NAMALWA (cell line): ENCODE measurements around the gene EXOC4.
"Not testable (repeated sequence)": the region's sequence is repeated elsewhere in the genome, so short reads cannot be mapped to it uniquely, and the experiment has no call there.

Experiments
- DNase-seq: peaks from one replicate; pipeline ENCODE4 v3.0.0-alpha.2; 2015; ENCODE audit warnings: low spot score

Gene EXOC4

GRCh38 chr7:133252858-133253518 lies at the start of gene EXOC4:
Gene EXOC4 (plus strand): TSS chr7:133253078.
- peak; percentile 100 for DNase-seq

- no peak for DNase-seq
Observed at GRCh38 chr7:133203490-133203889, 49.4 kb upstream of the EXOC4 start.

GRCh38 chr7:133207687-133208086 lies 45.2 kb upstream of the EXOC4 start:
- peak; percentile 58 for DNase-seq

GRCh38 chr7:133210817-133211216 lies 42.1 kb upstream of the EXOC4 start:
- not testable (repeated sequence) for DNase-seq

- DNase-seq, result not testable (repeated sequence)
Observed at GRCh38 chr7:133213772-133214171, 39.1 kb upstream of the EXOC4 start.

GRCh38 chr7:133217773-133218172 lies 35.1 kb upstream of the EXOC4 start:
- DNase-seq, result no peak

- peak; percentile 82 for DNase-seq
Observed at GRCh38 chr7:133230591-133231194, 22.2 kb upstream of the EXOC4 start.

- no peak for DNase-seq
Observed at GRCh38 chr7:133233142-133233541, 19.7 kb upstream of the EXOC4 start.

GRCh38 chr7:133234961-133235875 lies 17.7 kb upstream of the EXOC4 start:
- DNase-seq, result no peak

- DNase-seq, result no peak
Observed at GRCh38 chr7:133237545-133237944, 15.3 kb upstream of the EXOC4 start.

GRCh38 chr7:133240302-133240701 lies 12.6 kb upstream of the EXOC4 start:
- no peak for DNase-seq

GRCh38 chr7:133246558-133246957 lies 6.3 kb upstream of the EXOC4 start:
- no peak for DNase-seq

GRCh38 chr7:133248901-133249300 lies 4.0 kb upstream of the EXOC4 start:
- DNase-seq, result no peak

GRCh38 chr7:133252506-133252857 lies 396 bp upstream of the EXOC4 start:
- no peak for DNase-seq

GRCh38 chr7:133253519-133253875 lies 619 bp downstream of the EXOC4 start:
- DNase-seq, result peak; percentile 71

GRCh38 chr7:133255486-133255885 lies 2.6 kb downstream of the EXOC4 start:
- no peak for DNase-seq

- no peak for DNase-seq
Observed at GRCh38 chr7:133258174-133258573, 5.3 kb downstream of the EXOC4 start.

- no peak for DNase-seq
Observed at GRCh38 chr7:133265821-133266220, 12.9 kb downstream of the EXOC4 start.

GRCh38 chr7:133268355-133268754 lies 15.5 kb downstream of the EXOC4 start:
- DNase-seq, result no peak

- DNase-seq, result no peak
Observed at GRCh38 chr7:133272336-133272735, 19.5 kb downstream of the EXOC4 start.

- no peak for DNase-seq
Observed at GRCh38 chr7:133273227-133273626, 20.3 kb downstream of the EXOC4 start.

GRCh38 chr7:133274265-133274664 lies 21.4 kb downstream of the EXOC4 start:
- no peak for DNase-seq

- DNase-seq, result no peak
Observed at GRCh38 chr7:133275008-133275407, 22.1 kb downstream of the EXOC4 start.
